Hematopoietic multipotent progenitor cell treated with erythropoietin and hydrocortisone succinate and interleukin-3 and kit ligand, for 8 days (in vitro differentiated cells): ENCODE results near the gene PTPN7.
"Not testable (repeated sequence)": the region's sequence is repeated elsewhere in the genome, so short reads cannot be mapped to it uniquely, and the experiment has no call there.

Experiments
- DNase-seq: peaks from one replicate; pipeline ENCODE4 v3.0.0-alpha.2; 2015

The PTPN7 gene

GRCh38 chr1:202149566-202149965 lies 10.8 kb downstream of the PTPN7 start:
- no peak for DNase-seq

- no peak for DNase-seq
These were observed 12.0 kb downstream of the PTPN7 start for GRCh38 chr1:202148391-202148790.

GRCh38 chr1:202146993-202147392 lies 13.4 kb downstream of the PTPN7 start:
- no peak for DNase-seq

GRCh38 chr1:202146279-202146678 lies 14.1 kb downstream of the PTPN7 start:
- no peak for DNase-seq

- not testable (repeated sequence) for DNase-seq
These were observed 14.7 kb downstream of the PTPN7 start for GRCh38 chr1:202145744-202146140.

GRCh38 chr1:202145068-202145743 lies 15.2 kb downstream of the PTPN7 start:
- DNase-seq: peak; percentile 39

DNA sequence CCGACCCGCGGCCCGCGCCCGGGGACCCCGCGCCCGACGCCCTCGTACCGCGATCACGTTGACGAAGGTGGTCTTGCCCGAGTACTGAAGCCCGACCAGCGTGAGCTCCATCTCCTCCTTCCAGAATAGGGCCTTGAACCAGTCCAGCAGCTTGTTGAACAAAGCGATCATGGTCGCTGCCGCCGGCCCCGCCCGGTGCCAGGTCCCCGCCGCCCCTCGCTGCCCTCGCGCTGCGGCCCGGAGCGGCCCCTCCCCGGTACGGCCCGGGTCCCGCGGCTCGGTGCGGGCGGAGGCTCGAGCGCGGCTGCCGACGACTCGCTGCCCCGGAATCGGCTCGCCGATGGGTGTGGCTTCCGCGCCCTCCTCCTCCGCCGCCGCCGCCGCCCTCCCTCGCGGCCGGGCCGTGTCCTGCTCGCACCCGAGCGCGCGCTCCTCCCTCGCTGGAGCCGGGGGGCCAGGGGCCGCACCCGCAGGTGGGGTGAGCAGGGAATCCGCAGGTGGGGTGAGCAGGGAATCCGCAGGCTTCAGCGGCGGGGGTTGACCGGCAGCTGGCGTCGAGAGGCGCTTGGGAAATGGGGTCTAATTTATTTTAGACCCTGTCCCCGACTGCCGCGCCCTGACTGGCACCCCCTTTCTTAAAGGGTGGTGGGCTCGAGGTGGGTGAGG lies 15.9 kb downstream of the PTPN7 start, which contains the start of gene ARL8A:
TSS of gene ARL8A (minus strand) at position 336 of the 666 bp plus-strand sequence. CDS start at position 171, 165 bp downstream.
- DNase-seq: peak; percentile 46

- no peak for DNase-seq
These were observed 16.5 kb downstream of the PTPN7 start for GRCh38 chr1:202143768-202144401.

DNA sequence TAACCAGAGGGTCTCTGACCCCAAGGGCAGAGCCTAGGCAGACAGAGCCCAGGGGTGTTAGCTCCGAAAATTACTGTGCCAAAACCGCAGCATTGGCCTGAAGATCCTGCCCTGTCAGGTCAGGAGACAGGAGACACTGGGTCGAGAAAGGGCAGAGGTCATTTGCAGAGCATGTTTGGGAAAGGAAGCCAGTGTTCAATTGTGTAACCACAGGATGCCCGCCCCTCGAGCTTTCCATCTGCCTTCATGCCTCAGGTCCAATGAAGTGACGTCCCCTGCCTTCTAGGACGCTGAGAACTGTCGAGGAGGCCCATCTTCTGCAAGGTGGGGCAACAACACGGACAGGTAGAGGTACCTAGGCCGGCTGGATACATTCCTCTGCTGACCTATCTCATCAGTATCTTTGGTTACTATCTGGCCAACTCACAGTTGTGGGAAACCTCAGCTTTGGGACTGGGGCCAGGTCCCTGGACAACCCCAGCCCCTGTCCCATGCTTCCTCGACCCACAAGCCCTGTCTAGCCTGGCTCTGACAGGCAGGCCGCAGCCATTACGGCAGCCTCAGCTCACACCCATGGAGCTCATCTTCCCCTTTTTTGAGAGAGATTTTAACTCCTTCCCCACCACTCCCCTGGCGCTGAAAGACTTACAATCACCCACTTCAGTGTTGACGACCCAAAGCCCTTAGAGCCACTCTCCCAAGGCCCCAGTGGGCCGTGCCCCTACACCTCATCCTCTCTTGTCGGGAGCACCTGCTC lies 17.2 kb downstream of the PTPN7 start:
- peak; percentile 49 for DNase-seq

- not testable (repeated sequence) for DNase-seq
These were observed 18.9 kb downstream of the PTPN7 start for GRCh38 chr1:202141468-202141867.

DNA sequence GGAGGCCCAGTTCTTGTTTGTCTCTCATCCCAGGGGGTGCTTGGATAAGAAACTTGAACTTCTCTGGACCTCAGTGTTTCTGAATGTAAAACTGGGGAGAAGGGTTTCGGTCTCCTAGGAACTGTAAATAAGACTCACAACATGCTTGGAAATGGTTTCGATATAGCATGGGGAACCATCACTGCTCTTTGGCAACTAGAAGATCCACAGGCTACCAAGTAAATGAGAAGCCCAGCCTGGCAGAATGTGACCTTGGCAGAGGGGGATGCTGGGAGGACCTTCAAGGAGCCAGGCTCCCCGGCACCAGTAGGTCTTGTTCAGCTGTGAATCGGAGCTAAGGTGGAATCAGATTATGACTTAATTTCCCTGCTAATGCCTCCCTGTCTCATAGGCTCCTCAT lies 19.6 kb downstream of the PTPN7 start:
- no peak for DNase-seq

DNA sequence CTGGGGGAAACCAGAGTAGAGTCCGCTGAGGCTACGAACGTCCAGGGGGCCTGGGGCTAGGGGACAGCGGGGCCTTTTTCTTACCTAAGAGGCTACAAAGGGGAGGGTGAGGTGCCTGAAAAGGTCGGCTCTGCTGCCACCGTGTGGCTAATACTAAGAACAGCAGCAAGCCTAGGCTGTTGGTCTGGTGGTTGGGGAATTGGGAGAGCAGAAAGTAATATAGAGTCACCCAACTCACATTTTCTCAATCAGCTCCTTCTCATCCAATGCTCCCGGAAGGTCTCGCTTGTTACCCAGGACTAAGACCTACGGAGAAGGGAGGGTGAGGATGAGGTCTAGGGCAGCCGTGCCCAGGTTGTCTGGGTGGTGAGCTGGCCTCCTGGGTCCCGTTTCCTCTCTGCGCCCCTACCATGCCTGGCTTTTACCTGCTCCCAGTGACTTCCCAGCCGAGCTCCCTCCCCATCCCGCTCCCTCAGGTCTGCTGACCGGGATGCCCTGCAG lies 25.1 kb downstream of the PTPN7 start:
- DNase-seq: peak; percentile 70

- DNase-seq: no peak
These were observed 25.7 kb downstream of the PTPN7 start for GRCh38 chr1:202134645-202135172.

DNA sequence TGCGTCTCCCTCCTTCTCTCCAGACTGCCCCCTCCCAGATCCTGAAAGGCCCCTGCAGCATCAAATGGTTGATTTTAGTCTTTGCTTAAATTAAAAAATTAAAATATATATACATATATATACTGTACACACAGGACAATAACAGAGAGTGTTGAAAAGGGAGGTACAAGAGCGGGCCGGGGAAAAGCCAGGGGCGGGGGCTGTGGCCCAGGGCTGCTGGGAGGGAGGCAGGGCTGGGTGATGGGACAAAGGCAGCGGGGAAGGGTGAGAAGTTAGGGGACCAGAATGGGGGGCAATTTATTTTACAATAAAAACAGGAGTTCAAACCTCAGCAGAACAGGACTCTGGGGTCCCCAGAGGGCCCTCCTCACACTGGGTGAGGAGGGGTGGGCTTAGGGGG lies 26.4 kb downstream of the PTPN7 start:
- no peak for DNase-seq

- DNase-seq: no peak
These were observed 26.9 kb downstream of the PTPN7 start for GRCh38 chr1:202133496-202133895.

- no peak for DNase-seq
These were observed 27.4 kb downstream of the PTPN7 start for GRCh38 chr1:202133001-202133400.

DNA sequence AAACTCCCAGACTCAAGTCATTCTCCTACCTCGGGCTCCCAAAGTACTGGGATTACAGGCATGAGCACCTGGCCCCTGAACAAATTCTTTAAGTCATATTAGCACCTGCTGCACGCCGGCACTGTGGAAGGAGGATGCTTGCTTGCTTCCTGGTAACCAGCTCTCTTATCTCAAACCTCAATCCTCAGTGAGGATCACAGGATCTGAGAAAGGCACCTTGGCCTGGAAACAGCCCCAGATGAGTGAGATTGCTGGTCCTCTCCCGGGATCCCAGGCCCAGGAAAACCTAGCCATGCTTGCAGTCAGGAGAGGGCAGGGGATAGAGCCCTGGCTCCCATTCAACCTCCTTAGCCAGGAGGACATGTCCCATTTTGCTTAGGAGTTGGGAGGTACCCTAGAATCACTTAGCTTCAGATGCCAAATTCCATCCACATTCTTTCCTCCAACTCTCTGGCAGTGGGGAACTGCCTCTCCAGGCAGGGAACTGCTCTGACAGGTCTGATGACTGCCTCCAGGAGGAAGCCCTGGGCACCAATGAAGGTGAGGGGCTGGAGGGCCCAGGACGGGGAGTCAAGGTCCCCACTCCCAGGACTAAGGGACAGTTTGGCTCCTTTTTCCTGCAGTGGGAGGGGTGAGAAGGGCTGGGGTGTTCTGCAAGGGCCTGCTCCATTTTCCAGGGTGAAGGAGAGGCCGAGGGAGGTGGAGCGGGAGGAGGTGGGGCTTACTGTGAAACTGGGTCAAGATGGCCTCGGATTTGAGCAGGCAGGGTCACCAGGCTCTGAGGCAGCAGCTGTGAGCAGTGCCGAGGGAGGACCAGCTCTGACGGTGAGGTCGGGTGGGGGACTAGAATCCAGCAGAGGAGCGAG lies 28.2 kb downstream of the PTPN7 start:
- no peak for DNase-seq

DNA sequence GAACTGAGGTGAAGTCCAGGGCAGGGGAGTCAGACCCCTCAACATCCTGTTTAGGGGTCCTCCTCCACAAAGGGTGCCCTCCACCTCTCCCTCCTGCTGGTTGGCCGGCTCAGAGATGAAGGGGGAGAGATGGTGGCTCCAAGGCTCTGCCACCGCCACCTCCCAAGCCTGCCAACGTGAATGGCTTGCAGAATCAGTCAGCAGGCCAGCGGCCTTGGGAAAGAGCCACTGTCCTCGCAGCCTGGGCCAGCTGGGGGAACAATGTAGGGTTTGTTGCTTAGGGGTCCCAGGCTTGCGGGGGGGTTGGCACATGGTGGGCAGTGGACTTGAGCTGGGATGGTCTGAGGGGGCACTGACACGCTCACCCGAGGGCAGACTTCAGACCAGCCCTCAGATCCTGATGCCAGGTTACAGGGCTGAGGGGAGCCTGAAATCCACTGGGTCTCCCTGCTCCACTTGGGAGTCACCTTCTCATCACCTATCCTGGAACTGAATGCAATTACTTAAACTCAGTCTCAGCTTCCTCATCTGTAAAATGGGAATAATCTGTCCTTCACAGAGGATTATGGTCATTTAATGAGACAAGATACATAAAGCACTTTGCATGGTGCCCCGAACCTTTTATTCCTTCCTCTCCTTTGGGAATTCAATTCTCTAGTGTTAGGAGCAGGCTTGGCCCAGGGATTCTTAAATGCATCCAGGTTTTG lies 29.4 kb downstream of the PTPN7 start:
- DNase-seq: no peak

DNA sequence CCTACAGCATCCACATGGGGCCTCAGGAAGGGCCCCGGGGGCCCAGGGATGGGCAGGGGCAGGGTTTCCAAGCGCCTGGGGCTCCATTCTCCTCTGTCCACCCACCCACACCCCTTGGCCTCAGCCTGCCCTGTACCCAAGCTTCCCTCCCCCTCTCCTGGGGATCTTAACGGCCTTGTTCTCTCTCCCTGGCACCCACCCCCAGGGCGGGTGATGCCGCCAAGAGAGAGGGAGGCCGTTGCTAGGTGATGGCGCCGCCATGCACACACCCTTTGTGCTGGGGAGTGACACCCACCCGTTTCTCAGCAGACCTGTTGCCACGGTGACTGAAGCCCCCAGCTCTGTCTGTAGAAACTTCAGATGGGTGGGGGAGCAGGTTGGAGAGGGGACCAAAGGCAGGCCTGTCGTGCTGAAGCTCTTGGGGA lies 30.1 kb downstream of the PTPN7 start:
- DNase-seq: no peak

DNA sequence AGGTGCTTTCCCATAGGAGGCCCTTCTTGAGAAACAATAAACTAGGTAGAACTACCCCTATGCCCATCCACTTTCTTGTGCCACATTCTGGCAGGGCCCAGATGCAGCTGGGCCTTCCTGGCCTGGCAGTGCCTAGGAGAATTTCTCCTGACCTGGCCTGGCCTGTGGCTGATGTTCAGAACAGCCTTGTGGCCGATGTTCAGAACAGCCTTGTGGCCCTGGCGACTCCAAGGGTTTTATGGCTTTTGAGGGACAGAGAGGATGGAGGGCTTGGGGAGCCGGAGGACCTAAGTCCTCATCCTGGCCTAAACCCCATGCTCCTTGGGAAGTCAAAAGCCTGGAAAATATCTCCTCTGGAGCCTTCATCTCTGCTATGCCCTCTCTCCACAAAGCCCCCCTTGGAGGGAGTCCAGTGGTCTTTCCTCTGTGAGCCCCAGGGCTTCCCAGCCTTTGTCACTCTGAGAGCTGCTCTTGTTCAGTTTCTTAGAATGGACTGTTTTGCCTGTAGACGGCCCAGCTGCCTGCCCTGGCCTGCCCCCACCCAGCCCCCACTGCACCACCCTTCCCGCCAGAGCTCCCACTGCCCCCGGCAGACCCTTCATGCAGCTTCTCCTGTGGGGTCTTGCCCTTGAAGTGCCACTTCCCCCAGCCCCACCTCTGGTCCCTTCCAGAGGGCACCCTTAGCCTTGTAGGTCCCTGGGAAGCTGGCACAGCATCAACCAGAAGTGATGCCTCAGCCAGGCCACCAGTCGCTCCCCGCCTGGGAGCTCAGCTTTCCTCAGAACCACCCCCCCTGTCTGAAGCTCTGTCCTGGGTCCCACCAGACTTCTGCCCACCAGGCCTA lies 30.7 kb downstream of the PTPN7 start:
- no peak for DNase-seq
